Mononuclear cell (primary cell): ENCODE results near the gene PLBD1. TPM values are rescaled to one million over a fixed set of nuclear protein-coding genes. Genes with fewer than 3 reads are reported as not detected.

Experiments used
- H3K27me3 ChIP-seq: 2 replicates; pipeline ENCODE4 v1.6.0; 2011; ENCODE audit warnings: low read length, control low read depth; ENCODE audit not compliant: insufficient read depth
- H3K4me1 ChIP-seq: 2 replicates; pipeline ENCODE4 v1.5.1; 2011; ENCODE audit warnings: mild to moderate bottlenecking, low read length, control low read depth; ENCODE audit not compliant: insufficient read depth
- H3K4me3 ChIP-seq: 2 replicates; pipeline ENCODE4 v1.5.1; 2011; ENCODE audit warnings: mild to moderate bottlenecking, low read length, moderate library complexity
- H3K9me3 ChIP-seq: 2 replicates; pipeline ENCODE4 v1.5.1; 2011; ENCODE audit warnings: low read depth, mild to moderate bottlenecking, control low read depth, low read length
- total RNA-seq: library from RNA; depleted of rRNA; stranded (reverse); fragments of >200 nt; gene quantifications from one replicate; pipeline ENCODE4 v1.2.3, GENCODE V29; 2012

The PLBD1 gene
- total RNA-seq, 1 donor = 201 TPM

- H3K4me1 ChIP-seq = peaks cover 12% of the 10 kb centered on the region
- no peaks in the 10 kb centered on the region for H3K9me3 ChIP-seq
- H3K4me3 ChIP-seq = no peak overlapping the region
- no peaks in the 10 kb centered on the region for H3K27me3 ChIP-seq
Observed at GRCh38 chr12:14548609-14549008, 19.1 kb downstream of the PLBD1 start.

- H3K4me3 ChIP-seq = no peak overlapping the region
Observed at GRCh38 chr12:14547571-14547970, 20.1 kb downstream of the PLBD1 start.

GRCh38 chr12:14545144-14546124 is 22.2 kb downstream of the PLBD1 start:
- no peaks in the 10 kb centered on the region for H3K4me1 ChIP-seq
- no peaks in the 10 kb centered on the region for H3K27me3 ChIP-seq
- no peaks in the 10 kb centered on the region for H3K9me3 ChIP-seq
- no peak overlapping the region for H3K4me3 ChIP-seq

More at GRCh38 chr12:14547571-14547970, 20.1 kb downstream of the PLBD1 start:
- Histone ChIP-seq H3K4me1 (peaks cover 2% of the 10 kb centered on the region), H3K9me3 (no peaks in the 10 kb centered on the region), H3K27me3 (no peaks in the 10 kb centered on the region)

GRCh38 chr12:14540801-14541462 is 26.8 kb downstream of the PLBD1 start:
- Histone ChIP-seq H3K9me3 (no peaks in the 10 kb centered on the region), H3K4me1 (no peaks in the 10 kb centered on the region), H3K4me3 (no peak overlapping the region), H3K27me3 (no peaks in the 10 kb centered on the region)

- Histone ChIP-seq H3K4me3 (no peak overlapping the region), H3K27me3 (no peaks in the 10 kb centered on the region), H3K4me1 (no peaks in the 10 kb centered on the region)
Observed at GRCh38 chr12:14537088-14537487, 30.6 kb downstream of the PLBD1 start.

GRCh38 chr12:14532152-14532551 is 35.5 kb downstream of the PLBD1 start:
- no peaks in the 10 kb centered on the region for H3K4me1 ChIP-seq
- H3K27me3 ChIP-seq = no peaks in the 10 kb centered on the region
- no peak overlapping the region for H3K4me3 ChIP-seq

More at GRCh38 chr12:14537088-14537487, 30.6 kb downstream of the PLBD1 start:
- no peaks in the 10 kb centered on the region for H3K9me3 ChIP-seq

GRCh38 chr12:14525964-14526363 is 41.7 kb downstream of the PLBD1 start:
- H3K9me3 ChIP-seq = peaks cover 22% of the 10 kb centered on the region
- no peak overlapping the region for H3K4me3 ChIP-seq
- H3K4me1 ChIP-seq = no peaks in the 10 kb centered on the region
- no peaks in the 10 kb centered on the region for H3K27me3 ChIP-seq

More at GRCh38 chr12:14532152-14532551, 35.5 kb downstream of the PLBD1 start:
- no peaks in the 10 kb centered on the region for H3K9me3 ChIP-seq

GRCh38 chr12:14521822-14522221 is 45.9 kb downstream of the PLBD1 start:
- H3K9me3 ChIP-seq = peaks cover 22% of the 10 kb centered on the region
- no peaks in the 10 kb centered on the region for H3K4me1 ChIP-seq
- H3K4me3 ChIP-seq = no peak overlapping the region
- no peaks in the 10 kb centered on the region for H3K27me3 ChIP-seq

GRCh38 chr12:14514946-14515345 is 52.7 kb downstream of the PLBD1 start:
- H3K9me3 ChIP-seq = no peaks in the 10 kb centered on the region
- H3K4me1 ChIP-seq = no peaks in the 10 kb centered on the region
- no peak overlapping the region for H3K4me3 ChIP-seq
- H3K27me3 ChIP-seq = no peaks in the 10 kb centered on the region

GRCh38 chr12:14514154-14514842 is 53.4 kb downstream of the PLBD1 start:
- no peak overlapping the region for H3K4me3 ChIP-seq
- no peaks in the 10 kb centered on the region for H3K27me3 ChIP-seq
- no peaks in the 10 kb centered on the region for H3K9me3 ChIP-seq
- H3K4me1 ChIP-seq = no peaks in the 10 kb centered on the region

- Histone ChIP-seq H3K9me3 (no peaks in the 10 kb centered on the region), H3K4me3 (no peak overlapping the region)
Observed at GRCh38 chr12:14510574-14510973, 57.1 kb downstream of the PLBD1 start.

GRCh38 chr12:14505626-14506596 is 61.8 kb downstream of the PLBD1 start:
- Histone ChIP-seq H3K27me3 (no peaks in the 10 kb centered on the region), H3K4me1 (no peaks in the 10 kb centered on the region), H3K4me3 (no peak overlapping the region)

More at GRCh38 chr12:14510574-14510973, 57.1 kb downstream of the PLBD1 start:
- Histone ChIP-seq H3K4me1 (no peaks in the 10 kb centered on the region), H3K27me3 (no peaks in the 10 kb centered on the region)

GRCh38 chr12:14495326-14495725 is 72.4 kb downstream of the PLBD1 start:
- H3K4me3 ChIP-seq = no peak overlapping the region
- no peaks in the 10 kb centered on the region for H3K27me3 ChIP-seq
- H3K4me1 ChIP-seq = no peaks in the 10 kb centered on the region
- no peaks in the 10 kb centered on the region for H3K9me3 ChIP-seq

More at GRCh38 chr12:14505626-14506596, 61.8 kb downstream of the PLBD1 start:
- H3K9me3 ChIP-seq = no peaks in the 10 kb centered on the region

- Histone ChIP-seq H3K4me3 (no peak overlapping the region), H3K27me3 (no peaks in the 10 kb centered on the region), H3K4me1 (no peaks in the 10 kb centered on the region), H3K9me3 (no peaks in the 10 kb centered on the region)
Observed at GRCh38 chr12:14482886-14483285, 84.8 kb downstream of the PLBD1 start.
